GM18873 (cell line): ENCODE results near the gene CAPN5.
"Not testable (repeated sequence)": the region's sequence is repeated elsewhere in the genome, so short reads cannot be mapped to it uniquely, and the experiment has no call there.

Source experiments
- ATAC-seq: cut with Tn5 transposase; IDR thresholded peaks from one replicate; pipeline ENCODE4 v1.9.1; 2021; ENCODE audit warnings: mild to moderate bottlenecking, moderate library complexity, moderate number of reproducible peaks; ENCODE audit not compliant: unreplicated experiment, low FRiP score

The CAPN5 gene

DNA sequence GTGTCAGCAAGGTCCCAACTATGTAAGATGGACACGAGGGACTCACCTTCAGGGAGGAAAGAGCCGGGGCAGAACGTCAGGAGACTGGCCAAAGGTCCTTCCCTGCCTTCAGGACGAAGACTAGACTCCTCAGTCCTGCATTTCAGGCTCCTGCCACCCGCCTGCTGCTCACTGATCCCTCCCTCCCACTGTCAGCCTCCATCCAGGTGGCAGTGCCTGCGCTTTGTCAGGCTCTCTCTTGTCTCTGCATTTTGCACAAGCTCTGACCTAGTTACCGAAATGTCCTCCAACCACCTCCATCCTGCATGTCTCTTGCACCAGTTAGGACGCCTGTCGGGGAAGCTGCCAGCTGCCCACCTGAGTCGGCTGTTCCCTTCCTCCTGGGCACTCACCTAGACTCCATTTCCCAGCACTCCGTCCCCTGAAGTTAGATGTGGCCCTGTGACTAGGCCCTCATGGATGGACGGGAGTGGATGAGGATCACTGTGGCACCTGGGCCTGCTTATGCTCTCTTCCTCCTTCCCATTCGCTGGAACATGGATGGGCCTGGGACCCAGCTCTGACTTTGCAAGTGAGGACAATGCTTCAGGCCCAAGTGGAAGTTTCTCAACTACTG lies 24.6 kb upstream of the CAPN5 start:
- ATAC-seq = no peak

DNA sequence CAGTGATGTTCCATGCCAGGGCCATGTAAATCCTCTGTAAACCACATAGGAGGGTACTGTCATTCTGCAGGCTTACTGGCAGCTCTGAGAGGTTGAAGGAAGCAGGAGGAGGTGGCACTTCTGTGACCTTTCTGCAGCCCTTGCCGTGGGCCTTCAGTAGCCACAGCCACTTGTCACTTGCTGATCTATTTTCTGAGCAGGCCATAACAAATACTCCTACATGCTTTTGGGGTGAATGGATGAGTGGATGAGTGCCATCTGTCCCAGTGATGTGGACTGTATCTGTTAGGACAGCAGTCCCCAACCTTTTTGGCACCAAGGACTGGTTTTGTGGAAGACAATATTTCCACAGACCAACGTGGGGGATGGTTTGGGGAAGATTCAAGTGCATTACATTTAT lies 22.4 kb upstream of the CAPN5 start:
- ATAC-seq = no peak

DNA sequence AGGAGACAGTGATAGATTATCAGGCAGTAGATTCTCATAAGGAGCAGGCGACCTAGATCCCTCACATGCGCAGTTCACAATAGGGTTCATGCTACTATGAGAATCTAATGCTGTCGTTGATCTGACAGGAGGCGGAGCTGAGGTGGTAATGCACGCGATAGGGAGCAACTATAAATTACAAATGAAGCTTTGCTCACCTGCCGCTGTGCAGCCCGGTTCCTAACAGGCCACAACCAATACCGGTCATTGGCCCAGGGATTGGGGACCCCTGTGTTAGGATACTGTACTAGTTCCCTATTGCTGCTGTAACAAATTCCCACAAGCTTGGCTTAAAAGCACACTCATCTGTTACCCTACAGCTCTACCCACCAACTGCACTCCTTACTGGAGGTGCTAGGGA lies 21.9 kb upstream of the CAPN5 start:
- no peak for ATAC-seq

DNA sequence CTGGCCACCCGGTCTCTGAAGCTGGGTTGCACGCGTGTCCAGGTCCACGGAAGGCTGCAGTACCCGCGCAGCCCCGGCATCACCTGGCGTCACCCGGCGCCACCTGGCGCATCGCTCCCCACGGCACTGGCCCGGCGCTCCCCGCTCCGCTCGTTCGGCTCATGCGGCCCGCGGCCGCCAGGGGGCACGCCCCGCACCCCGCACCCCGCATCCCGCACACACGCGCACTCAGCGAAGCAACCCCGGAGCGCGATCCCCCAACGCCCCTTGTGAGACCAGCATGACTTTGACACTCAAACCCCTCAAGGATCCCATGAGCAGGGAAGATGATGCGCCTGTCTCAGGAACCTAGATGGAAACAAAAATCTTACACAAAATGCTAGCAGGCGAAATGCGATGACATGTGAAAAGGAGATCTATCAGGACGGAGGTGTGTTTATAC lies 20.7 kb upstream of the CAPN5 start:
- no peak for ATAC-seq

DNA sequence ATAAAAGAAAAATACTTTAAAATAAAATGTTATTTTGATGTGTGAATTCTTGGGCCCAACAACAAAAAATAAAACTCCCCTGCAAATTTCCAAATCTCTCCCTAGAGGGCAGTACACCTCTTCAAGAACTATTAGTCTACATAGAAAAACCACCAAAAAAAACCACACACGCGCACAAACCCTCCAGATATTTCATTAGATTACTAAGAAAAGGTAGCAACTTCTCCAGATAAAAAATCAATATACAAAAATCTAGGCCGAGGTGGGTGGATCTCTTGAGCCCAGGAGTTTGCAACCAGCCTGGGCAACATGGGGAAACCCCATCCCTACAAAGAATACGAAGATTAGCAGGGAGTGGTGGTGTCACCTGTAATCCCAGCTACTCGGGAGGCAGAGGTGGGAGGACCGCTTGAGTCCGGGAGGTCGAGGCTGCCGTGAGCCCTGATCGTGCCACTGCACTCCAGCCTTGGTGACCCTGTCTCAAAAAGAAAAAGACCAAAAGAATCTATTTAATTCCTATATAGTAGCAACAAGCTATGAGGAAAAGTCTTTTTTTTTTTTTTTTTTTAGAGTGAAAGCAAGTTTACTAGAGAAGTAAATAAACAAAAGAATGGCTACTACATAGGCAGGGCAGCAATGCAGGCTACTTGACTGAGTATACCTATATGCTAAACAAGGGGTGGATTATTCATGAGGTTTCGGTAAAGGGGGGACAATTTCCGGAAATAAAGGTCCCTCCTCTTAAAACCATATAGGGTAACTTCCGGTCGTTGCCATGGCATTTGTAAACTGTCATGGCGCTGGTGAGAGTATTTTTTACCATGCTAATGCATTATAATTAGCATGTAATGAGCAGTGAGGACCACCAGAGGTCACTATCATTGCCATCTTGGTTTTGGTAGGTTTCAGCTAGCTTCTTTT lies 19.5 kb upstream of the CAPN5 start:
- peak; percentile 68 for ATAC-seq

DNA sequence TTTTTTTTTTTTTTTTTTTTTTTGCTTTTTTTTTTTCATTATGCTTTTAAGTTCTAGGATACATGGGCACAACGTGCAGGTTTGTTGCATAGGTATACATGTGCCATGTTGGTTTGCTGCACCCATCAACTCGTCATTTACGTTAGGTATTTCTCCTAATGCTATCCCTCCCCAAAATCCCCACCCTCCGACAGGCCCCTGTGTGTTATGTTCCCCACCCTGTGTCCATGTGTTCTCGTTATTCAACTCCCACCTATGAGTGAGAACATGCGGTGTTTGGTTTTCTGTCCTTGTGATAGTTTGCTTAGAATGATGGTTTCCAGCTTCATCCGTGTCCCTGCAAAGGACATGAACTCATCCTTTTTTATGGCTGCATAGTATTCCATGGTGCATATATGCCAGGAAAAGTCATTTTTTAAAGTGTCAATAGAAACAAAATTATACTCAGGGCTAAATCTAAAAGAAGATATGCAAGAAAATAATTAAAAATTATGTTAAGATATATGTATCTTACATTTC lies 18.8 kb upstream of the CAPN5 start:
- ATAC-seq = not testable (repeated sequence)

DNA sequence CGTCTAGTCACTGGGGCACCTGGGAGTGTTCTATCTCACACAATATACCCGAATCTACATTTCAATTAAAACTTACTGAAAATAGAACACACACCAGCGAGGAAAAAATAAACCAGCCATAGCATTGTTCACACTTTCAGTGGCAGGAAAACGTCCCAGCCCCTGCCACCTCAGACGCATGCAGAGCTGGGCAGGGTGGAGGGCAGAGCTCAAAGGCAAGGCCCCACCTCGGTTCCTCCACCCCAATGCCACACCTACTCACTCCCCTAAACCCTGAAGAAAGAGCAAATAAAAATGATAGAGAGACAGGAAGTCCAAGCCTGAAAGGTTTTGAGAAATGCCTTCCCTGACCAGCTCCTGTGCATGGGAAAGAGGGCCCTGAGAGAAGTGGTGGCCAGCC lies 17.7 kb upstream of the CAPN5 start:
- ATAC-seq = no peak

DNA sequence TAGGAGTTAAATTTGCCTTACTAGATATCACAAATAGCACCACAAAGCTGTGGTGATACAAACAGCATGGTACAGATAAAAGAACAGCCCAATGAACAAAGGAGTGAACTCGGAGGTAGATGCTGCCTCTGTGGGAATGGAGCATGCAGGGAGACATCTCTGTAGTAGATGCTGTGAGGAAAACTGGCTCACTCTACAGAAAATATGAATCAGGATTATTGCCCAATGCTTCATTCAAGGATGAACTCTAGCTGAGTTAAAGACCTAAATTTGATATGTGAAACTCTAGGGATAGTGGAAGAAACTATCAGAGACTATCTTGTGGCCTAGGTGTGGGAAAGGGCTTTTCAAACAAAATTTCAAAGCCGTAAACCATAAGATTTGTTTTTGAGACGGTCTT lies 15.3 kb upstream of the CAPN5 start:
- no peak for ATAC-seq

DNA sequence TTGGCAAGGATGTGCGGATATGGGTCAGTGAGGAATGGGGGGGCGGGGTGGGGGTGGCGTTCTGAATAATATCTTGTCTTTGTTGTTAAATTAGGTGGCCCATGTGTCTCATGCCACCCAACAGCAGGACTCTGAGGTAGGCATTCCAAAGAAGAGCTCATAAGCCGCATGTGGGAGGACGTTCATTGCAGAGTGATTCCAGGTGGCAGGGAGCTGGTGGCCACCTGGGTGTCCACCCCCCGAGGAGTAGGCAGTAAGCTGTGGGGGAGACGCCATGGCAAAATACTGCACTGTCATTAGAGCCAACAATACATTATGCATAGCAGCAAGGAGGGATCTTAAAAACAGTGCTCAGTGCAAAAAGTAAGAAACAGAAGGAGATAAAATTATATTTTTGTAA lies 14.3 kb upstream of the CAPN5 start:
- ATAC-seq = no peak

DNA sequence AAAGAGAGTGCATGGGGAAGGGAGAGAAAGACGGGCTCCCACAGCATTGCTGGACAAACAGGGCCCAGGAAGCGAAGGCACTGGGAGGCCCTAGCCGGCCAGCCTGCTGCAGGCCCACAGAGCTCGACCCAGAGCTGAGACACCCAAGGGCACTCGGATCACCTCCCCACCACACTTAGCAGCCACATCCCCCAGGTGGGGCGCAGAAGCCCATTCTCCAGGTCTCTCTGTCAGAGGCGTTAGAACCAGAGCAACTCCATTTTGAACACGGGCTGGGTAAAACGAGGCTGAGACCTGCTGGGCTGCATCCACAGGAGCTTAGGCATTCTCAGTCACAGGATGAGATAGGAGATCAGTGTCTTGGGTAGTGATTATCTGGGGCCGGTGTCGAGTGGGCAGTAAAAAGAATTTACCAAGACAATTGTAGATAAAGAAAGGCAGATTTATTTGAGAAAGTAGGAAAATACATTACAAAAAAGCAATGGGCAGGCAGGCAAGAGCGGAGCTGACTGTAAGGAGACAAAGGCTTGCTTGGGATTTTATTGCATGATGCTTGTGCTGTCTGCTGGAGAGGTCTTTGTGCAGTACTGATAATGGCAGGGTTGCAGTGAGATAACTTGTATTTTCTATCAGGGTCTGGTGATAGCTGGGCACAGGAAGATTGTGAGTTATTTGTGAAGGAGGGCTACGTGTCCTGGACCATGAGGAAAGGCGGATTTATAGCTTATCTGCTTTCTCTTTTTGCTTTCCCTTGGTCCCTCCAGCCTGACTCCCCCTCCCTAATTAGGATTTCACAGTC lies 13.4 kb upstream of the CAPN5 start:
- ATAC-seq = no peak

DNA sequence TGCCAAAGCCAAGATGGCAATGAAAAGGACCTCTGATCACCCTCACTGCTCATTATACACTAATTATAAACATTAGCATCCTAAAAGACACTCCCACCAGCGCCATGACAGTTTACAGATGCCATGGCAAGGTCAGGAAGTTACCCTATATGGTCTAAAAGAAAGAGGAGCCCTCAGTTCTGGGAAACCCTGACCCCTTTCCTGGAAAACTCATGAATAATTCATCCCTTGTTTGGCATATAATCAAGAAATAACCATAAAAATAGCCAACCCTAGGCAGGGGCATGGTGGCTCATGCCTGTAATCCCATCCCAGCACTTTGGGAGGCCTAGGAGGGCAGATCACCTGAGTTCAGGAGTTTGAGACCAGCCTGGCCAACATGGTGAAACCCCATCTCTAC lies 12.7 kb upstream of the CAPN5 start:
- ATAC-seq = no peak

DNA sequence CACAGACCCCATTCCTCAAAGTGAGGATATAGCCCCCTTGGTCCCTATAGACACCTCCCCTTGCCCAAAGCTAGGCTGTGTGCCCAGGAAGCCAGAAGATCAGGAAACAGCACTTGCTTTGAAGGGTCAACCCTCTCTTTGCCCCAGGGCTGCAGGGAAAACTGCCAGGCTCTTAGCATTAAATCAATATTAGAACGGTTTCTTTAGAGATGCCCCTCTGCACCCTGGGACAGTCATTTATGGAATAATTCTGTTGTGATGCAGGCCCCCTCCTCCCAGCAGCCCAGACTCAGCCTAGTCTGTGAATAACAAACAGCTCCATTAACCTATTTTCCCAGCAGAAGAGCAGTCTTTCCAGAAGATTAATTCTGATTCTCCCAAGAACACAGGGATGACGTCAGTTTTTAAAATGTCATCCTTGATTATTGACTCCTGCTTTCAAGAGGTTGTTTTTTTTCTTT lies 11.6 kb upstream of the CAPN5 start:
- ATAC-seq = no peak

DNA sequence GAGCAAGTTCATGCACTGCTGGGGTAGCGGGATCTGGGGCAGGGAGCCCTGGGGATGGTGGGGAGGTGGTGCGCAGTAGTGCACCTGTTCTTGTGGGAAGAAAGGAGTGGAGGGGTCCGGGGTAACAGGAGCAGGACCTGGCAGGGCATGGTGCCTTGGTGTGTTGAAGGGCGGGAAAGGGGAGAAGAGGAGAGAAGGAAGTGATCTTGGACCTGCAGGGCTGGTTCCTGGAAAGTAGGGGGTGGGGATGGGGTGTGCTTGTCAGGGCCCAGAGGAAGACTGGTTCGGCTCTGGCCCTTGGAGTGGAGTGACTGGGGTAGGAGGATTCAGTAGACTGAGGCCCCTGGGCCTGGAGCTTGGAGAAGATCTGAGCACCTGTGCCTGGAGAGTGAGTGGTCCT lies 10.9 kb upstream of the CAPN5 start:
- no peak for ATAC-seq

DNA sequence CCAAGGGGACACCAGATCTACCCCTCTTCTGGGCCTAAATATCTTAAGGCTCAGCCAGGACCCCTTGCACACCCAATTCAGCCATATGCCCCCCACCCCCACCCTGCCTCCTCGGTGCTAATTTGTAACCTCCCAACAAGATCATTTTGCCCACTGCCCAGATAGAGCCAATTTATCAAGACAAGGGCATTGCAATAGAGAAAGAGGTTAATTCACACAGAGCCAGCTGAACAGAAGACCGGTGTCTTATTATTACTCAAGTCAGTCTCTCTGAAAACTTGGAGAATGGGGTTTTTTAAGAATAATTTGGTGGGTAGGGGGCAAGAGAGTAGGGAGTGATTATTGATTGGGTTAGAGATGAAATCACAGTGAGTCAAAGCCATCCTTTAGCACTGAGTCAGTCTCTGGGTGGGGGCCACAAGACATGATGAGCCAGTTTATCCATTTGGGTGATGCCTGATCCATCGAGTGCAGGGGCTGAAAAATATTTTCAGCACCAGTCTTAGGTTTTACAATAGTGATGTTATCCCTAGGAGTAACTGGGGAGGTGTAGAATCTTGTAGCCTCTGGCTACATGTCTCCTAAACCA lies 9.9 kb upstream of the CAPN5 start:
- ATAC-seq = no peak

DNA sequence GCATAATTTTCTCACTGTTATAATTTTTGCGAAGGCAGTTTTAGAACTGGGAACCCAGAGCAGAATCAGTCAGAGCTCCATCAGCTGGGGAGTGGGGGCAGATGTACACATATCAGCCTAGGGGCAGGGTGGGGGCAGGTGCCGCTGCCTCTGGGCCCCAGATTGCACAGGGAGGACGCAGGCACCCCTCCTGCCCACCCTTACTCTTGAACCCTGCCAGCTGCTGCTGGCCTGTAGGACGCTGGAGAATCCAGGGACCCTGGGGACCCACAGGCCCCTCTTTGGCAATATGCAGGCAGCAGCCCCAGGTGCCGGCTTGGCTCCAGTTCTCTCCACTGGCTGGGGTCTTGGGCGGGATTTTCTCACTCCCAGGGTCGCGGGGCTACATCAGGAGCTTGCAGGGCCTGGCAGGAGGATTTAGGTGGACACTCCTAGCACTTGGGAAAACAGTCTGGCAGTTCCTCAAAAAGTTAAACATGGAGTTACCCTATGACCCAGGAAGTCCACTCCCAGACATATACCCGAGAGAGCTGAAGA lies 8.8 kb upstream of the CAPN5 start:
- ATAC-seq = no peak

DNA sequence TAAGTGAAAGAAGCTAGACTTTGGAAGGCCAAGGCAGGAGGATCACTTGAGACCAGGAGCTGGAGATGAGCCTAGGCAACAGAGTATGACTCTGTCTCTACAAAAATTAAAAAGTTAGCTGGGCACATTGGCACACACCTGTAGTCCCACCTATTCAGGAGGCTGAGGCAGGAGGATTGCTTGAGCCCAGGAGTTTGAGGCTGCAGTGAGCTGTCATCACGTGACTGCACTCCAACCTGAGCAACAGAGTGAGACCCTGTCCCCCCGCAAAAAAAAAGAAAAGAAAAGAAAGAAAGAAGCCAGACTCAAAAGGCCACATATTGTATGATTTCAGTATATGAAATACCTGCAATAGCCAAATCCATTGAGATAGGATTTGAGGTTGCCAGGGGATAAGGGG lies 7.9 kb upstream of the CAPN5 start:
- no peak for ATAC-seq

DNA sequence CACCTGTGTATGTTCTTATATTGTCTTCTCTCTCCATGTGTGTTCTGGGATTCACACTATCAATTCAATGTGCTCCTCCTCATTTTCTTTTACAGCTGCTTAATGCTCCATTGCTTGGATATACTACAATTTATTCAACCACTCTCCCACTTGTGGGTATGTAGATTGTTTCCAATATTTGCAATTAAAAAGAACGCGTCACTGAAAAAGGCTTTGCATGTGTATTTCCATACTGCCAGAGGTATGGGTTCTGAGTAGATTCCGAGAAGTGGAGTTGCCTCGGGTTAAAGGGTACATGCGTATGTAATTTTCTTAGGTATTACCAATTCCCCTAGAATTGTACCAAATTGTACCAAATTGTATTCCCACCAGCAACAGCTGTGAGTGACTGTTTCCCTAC lies 7.0 kb upstream of the CAPN5 start:
- ATAC-seq = no peak

DNA sequence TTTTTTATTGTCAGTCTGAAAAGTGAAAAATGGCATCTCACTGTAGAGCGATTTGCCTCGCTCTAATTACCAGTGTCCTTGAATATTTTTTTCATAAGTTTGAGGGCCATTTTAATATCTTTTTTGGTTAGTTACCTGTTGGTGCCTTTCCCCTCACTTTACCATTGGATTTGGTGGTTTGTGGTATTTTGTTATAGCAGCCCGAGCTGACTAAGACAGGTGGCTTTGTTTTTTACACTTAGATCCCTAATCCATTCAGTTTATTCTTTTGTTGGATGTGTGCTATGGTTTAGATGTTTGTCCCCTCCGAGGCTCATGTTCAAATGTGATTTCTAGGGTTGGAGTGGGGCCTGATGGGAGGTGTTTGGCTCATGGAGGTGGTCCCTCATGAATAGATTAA lies 6.5 kb upstream of the CAPN5 start:
- no peak for ATAC-seq

DNA sequence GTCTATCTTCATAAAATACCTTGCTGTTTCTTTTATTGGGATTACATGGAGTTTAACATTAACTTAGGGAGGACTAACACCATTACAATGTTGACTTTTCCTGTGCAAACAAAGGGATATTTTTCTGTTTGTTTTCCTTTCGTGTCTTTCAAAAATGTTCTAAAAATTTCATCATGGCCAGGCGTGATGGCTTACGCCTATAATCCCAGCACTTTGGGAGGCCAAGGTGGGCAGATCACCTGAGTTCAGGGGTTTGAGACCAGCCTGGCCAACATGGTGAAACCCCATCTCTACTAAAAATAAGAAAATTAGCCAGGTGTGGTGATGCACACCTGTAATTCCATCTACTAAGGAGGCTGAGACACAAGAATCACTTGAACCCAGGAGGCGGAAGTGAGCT lies 5.5 kb upstream of the CAPN5 start:
- not testable (repeated sequence) for ATAC-seq

DNA sequence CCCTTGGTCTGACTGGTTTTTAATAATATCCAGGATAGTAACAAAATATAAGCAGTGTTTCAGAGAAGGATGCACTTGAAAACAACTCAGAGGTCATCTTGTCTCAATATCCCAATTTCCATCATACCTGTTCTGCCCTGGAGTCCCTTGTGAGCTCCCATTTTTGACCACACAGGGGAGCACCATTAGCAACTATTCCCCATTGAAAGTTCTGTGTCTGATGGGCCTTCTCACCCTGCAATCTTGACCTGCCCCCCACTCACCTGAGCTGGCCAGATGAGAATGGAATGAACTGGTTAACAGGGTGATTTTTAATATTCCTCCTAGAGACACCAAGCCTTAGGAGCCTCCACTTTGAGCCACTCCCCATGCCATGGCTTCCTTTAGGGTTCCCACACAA lies 3.8 kb upstream of the CAPN5 start:
- ATAC-seq = no peak
